ENCODE data around the gene TAB3. TPM values are rescaled to one million over a fixed set of nuclear protein-coding genes. Genes with fewer than 3 reads are reported as not detected.

TAB3 gene
- total and polyA plus RNA-seq, 2 donors from 2014 or later = 7.9 to 26.9 TPM

DNA sequence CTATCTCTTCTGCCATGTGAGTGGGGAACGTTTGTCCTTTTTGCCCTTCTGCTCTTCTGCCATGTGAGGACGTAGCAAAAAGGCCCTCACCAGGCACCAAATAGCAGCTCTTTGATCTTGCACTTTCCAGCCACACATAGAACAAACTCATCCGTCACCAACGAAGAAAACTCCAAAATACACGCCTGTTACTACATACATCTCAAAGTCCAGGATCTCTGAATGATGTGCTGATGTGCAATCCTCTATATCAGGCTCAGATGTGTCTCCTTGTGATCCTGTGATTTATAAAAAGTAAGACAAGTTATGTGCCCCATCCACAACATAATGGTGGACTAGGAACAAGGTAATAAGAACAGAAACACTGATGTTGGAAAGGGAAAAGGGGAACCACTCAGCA is 9.8 kb upstream of the TAB3 start:
- Histone ChIP-seq H3K27ac (ENCODE audit: low read depth in 2 of 2, low read length in 2 of 2) (no peak overlapping the region), H3K36me3 (ENCODE audit: control insufficient read depth in 2 of 3, insufficient read depth in 3 of 3, low read length in 3 of 3) (no peaks in the 10 kb centered on the region), H3K9ac (ENCODE audit: low read length in 3 of 3) (no peak overlapping the region), H3K4me3 (ENCODE audit: low read length in 3 of 3) (no peak overlapping the region), H3K27me3 (ENCODE audit: control insufficient read depth, insufficient read depth, low read length) (peaks cover 2% of the 10 kb centered on the region), H3K4me1 (ENCODE audit: control insufficient read depth in 2 of 3, insufficient read depth in 2 of 3, low read depth in 1 of 3, low read length in 3 of 3) (no peaks in the 10 kb centered on the region), H3K9me3 (ENCODE audit: control insufficient read depth in 2 of 3, insufficient read depth in 1 of 3, low read length in 3 of 3) (no peaks in the 10 kb centered on the region)
- intact Hi-C loops (cut with DNase I) = no loop called here
- TF ChIP-seq, protein P1, sequence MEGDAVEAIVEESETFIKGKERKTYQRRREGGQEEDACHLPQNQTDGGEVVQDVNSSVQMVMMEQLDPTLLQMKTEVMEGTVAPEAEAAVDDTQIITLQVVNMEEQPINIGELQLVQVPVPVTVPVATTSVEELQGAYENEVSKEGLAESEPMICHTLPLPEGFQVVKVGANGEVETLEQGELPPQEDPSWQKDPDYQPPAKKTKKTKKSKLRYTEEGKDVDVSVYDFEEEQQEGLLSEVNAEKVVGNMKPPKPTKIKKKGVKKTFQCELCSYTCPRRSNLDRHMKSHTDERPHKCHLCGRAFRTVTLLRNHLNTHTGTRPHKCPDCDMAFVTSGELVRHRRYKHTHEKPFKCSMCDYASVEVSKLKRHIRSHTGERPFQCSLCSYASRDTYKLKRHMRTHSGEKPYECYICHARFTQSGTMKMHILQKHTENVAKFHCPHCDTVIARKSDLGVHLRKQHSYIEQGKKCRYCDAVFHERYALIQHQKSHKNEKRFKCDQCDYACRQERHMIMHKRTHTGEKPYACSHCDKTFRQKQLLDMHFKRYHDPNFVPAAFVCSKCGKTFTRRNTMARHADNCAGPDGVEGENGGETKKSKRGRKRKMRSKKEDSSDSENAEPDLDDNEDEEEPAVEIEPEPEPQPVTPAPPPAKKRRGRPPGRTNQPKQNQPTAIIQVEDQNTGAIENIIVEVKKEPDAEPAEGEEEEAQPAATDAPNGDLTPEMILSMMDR (IDR thresholded peaks at IDR 0.05; ENCODE audit: borderline replicate concordance, extremely low read depth, insufficient read depth) = no peak
- FAIRE-seq (no peak), DNase-seq (no peak)

DNA sequence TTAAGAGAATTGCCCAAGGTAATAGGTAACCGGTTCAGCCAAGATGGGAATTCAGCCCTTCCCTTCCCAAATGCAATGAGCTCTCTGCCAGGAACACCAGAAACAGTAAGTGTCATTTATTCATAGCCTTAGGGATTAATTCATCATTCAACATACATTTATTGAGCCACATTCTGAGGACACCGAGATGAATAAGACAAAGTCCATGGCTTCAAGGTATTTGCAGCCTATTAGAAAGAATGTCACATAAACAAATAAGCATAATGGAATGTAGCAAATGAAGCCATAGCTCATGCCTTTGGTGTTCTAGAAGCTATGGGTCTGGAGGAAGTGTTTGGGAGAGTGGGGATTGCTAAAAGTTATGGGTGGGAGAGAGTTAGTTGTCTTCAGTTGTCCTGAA is 6.3 kb upstream of the TAB3 start:
- H3K27me3 ChIP-seq (ENCODE audit: control insufficient read depth, insufficient read depth, low read length) = peaks cover 2% of the 10 kb centered on the region

DNA sequence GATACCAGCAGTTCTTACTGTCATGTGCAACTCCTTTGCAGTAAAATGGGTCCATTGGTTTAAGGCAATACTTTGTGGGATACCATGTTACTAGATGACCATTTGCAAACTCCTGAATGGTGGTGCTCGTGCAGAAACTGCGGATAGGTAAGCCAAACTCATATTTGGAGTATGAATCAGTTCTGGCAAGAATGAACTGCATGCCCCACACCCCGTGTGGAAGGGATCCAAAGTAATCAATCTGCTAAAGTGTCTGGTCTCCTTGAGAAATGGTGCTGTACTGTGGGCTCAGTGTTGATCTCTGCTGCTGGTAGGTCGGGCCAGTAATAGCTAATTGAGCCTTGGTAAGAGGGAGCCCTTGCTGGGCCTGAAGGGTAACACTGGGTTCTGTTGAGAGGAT is 4.2 kb upstream of the TAB3 start:
- Histone ChIP-seq H3K9ac (ENCODE audit: low read length in 3 of 3) (no peak overlapping the region), H3K36me3 (ENCODE audit: control insufficient read depth in 2 of 3, insufficient read depth in 3 of 3, low read length in 3 of 3) (no peaks in the 10 kb centered on the region), H3K4me1 (ENCODE audit: control insufficient read depth in 2 of 3, insufficient read depth in 2 of 3, low read depth in 1 of 3, low read length in 3 of 3) (no peaks in the 10 kb centered on the region), H3K9me3 (ENCODE audit: control insufficient read depth in 2 of 3, insufficient read depth in 1 of 3, low read length in 3 of 3) (no peaks in the 10 kb centered on the region), H3K27ac (ENCODE audit: low read depth in 2 of 2, low read length in 2 of 2) (no peak overlapping the region), H3K27me3 (ENCODE audit: control insufficient read depth, insufficient read depth, low read length) (peaks cover 2% of the 10 kb centered on the region), H3K4me3 (ENCODE audit: low read length in 3 of 3) (no peak overlapping the region)
- FAIRE-seq (no peak), DNase-seq (no peak)
- intact Hi-C loops (cut with DNase I) = no loop called here
- TF ChIP-seq, protein P1 (IDR thresholded peaks at IDR 0.05; ENCODE audit: borderline replicate concordance, extremely low read depth, insufficient read depth) = no peak

More for the DNA sequence above, 6.3 kb upstream of the TAB3 start:
- no peak overlapping the region for H3K27ac ChIP-seq (ENCODE audit: low read depth in 2 of 2, low read length in 2 of 2)
- intact Hi-C loops (cut with DNase I) = no loop called here
- no peak overlapping the region for H3K4me3 ChIP-seq (ENCODE audit: low read length in 3 of 3)
- H3K36me3 ChIP-seq (ENCODE audit: control insufficient read depth in 2 of 3, insufficient read depth in 3 of 3, low read length in 3 of 3) = no peaks in the 10 kb centered on the region
- DNase-seq = no peak
- H3K9me3 ChIP-seq (ENCODE audit: control insufficient read depth in 2 of 3, insufficient read depth in 1 of 3, low read length in 3 of 3) = no peaks in the 10 kb centered on the region
- no peak for FAIRE-seq
- H3K9ac ChIP-seq (ENCODE audit: low read length in 3 of 3) = no peak overlapping the region
- H3K4me1 ChIP-seq (ENCODE audit: control insufficient read depth in 2 of 3, insufficient read depth in 2 of 3, low read depth in 1 of 3, low read length in 3 of 3) = no peaks in the 10 kb centered on the region
- TF ChIP-seq, protein P1 (IDR thresholded peaks at IDR 0.05; ENCODE audit: borderline replicate concordance, extremely low read depth, insufficient read depth) = no peak

DNA sequence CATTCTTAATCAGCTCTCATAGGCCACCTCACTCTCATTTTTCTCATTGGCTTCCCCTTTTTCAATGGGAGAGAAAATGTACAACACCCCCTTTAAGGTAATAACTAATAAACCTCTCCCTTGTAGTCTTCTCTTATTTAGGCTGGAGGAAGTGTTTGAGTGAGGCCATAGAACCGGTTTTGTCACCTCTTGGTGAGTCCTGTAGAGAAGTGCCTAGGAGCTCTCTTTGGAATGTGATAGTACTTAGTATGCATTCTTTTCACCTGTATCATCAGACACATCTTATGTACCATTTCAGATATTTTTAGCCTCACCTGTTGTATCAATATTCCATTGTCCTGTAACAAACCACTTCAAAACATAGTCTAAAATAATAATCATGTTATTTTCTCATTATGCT is 3.5 kb upstream of the TAB3 start:
- TF ChIP-seq, protein P1 (IDR thresholded peaks at IDR 0.05; ENCODE audit: borderline replicate concordance, extremely low read depth, insufficient read depth) = no peak
- DNase-seq = no peak
- Histone ChIP-seq H3K36me3 (ENCODE audit: control insufficient read depth in 2 of 3, insufficient read depth in 3 of 3, low read length in 3 of 3) (no peaks in the 10 kb centered on the region), H3K27ac (ENCODE audit: low read depth in 2 of 2, low read length in 2 of 2) (no peak overlapping the region), H3K4me1 (ENCODE audit: control insufficient read depth in 2 of 3, insufficient read depth in 2 of 3, low read depth in 1 of 3, low read length in 3 of 3) (no peaks in the 10 kb centered on the region), H3K4me3 (ENCODE audit: low read length in 3 of 3) (no peak overlapping the region), H3K27me3 (ENCODE audit: control insufficient read depth, insufficient read depth, low read length) (peaks cover 2% of the 10 kb centered on the region), H3K9me3 (ENCODE audit: control insufficient read depth in 2 of 3, insufficient read depth in 1 of 3, low read length in 3 of 3) (no peaks in the 10 kb centered on the region), H3K9ac (ENCODE audit: low read length in 3 of 3) (no peak overlapping the region)
- intact Hi-C loops (cut with DNase I) = no loop called here
- no peak for FAIRE-seq

All from kidney (tissue), 14 donors.